Measurements from ENCODE around the gene C12orf43. TPM values are rescaled to one million over a fixed set of nuclear protein-coding genes. Genes with fewer than 3 reads are reported as not detected.

C12orf43 gene
- total and polyA plus RNA-seq, 9 donors: 10.6 to 22.9 (median 16.4) TPM

- TF ChIP-seq EP300 (IDR thresholded peaks at IDR 0.05): no peak
- no peak for TF ChIP-seq POLR2A (IDR thresholded peaks at IDR 0.05)
- no peak for TF ChIP-seq CTCF (IDR thresholded peaks at IDR 0.05)
- Histone ChIP-seq H3K4me1 (ENCODE audit: insufficient read depth) (peaks cover 3% of the 10 kb centered on the region), H3K27ac (no peak overlapping the region), H3K4me3 (no peak overlapping the region), H3K36me3 (no peaks in the 10 kb centered on the region), H3K27me3 (no peaks in the 10 kb centered on the region), H3K9me3 (no peaks in the 10 kb centered on the region)
- WGBS, 3 donors: 90 to 93% (median 91%) methylated on average over 10 of the region's 10 CpGs
- no peak for DNase-seq
- intact Hi-C loops (cut with DNase I): no loop called here
Observed at GRCh38 chr12:121033625-121034349, 17.5 kb upstream of the C12orf43 start.

GRCh38 chr12:121030576-121031212 is 14.4 kb upstream of the C12orf43 start:
- Histone ChIP-seq H3K4me3 (no peak overlapping the region), H3K27ac (no peak overlapping the region), H3K9me3 (no peaks in the 10 kb centered on the region), H3K4me1 (ENCODE audit: insufficient read depth) (no peaks in the 10 kb centered on the region), H3K27me3 (no peaks in the 10 kb centered on the region), H3K36me3 (no peaks in the 10 kb centered on the region)
- no peak for DNase-seq
- TF ChIP-seq EP300 (IDR thresholded peaks at IDR 0.05) (no peak), POLR2A (IDR thresholded peaks at IDR 0.05) (no peak), CTCF (IDR thresholded peaks at IDR 0.05) (no peak)
- WGBS, 3 donors: 37 to 52% (median 40%) methylated on average over 10 of the region's 10 CpGs
- intact Hi-C loops (cut with DNase I): no loop called here

- H3K4me3 ChIP-seq: no peak overlapping the region
- no peaks in the 10 kb centered on the region for H3K4me1 ChIP-seq (ENCODE audit: insufficient read depth)
- H3K27ac ChIP-seq: no peak overlapping the region
- TF ChIP-seq CTCF (IDR thresholded peaks at IDR 0.05): no peak
- no peak for TF ChIP-seq POLR2A (IDR thresholded peaks at IDR 0.05)
- TF ChIP-seq EP300 (IDR thresholded peaks at IDR 0.05): no peak
- H3K36me3 ChIP-seq: no peaks in the 10 kb centered on the region
- DNase-seq: no peak
- WGBS, 3 donors: 85 to 92% (median 88%) methylated on average over 10 of the region's 10 CpGs
- H3K9me3 ChIP-seq: no peaks in the 10 kb centered on the region
- intact Hi-C loops (cut with DNase I): no loop called here
- no peaks in the 10 kb centered on the region for H3K27me3 ChIP-seq
Observed at GRCh38 chr12:121026274-121027045, 10.2 kb upstream of the C12orf43 start.

- 90 to 95% (median 90%) methylated on average over 11 of the region's 11 CpGs for WGBS, 3 donors
- H3K36me3 ChIP-seq: no peaks in the 10 kb centered on the region
- no peaks in the 10 kb centered on the region for H3K4me1 ChIP-seq (ENCODE audit: insufficient read depth)
- no peak overlapping the region for H3K4me3 ChIP-seq
- intact Hi-C loops (cut with DNase I): no loop called here
- DNase-seq: no peak
- H3K9me3 ChIP-seq: no peaks in the 10 kb centered on the region
- H3K27me3 ChIP-seq: no peaks in the 10 kb centered on the region
- TF ChIP-seq POLR2A (IDR thresholded peaks at IDR 0.05) (no peak), CTCF (IDR thresholded peaks at IDR 0.05) (no peak), EP300 (IDR thresholded peaks at IDR 0.05) (no peak)
- no peak overlapping the region for H3K27ac ChIP-seq
Observed at GRCh38 chr12:121025442-121026226, 9.3 kb upstream of the C12orf43 start.
